Endothelial cell of umbilical vein (primary cell): Measurements from ENCODE around the gene EXOC1L. TPM values are rescaled to one million over a fixed set of nuclear protein-coding genes. Genes with fewer than 3 reads are reported as not detected.

Source experiments
- BruUV-seq: library from RNA; stranded (reverse); fragments of 400-500 nt; replicated peaks from 2 replicates; lab custom pipeline; 2021; lab: Mats Ljungman, UMichigan
- CTCF ChIA-PET: fragments of 300-600, 350-600 bp; sonication (Branson Sonifier 250); formaldehyde crosslinking; loops from one replicate; lab custom pipeline; 2021; ENCODE audit warnings: antibody characterized with exemption, inconsistent platforms; lab: Charles Lee
- POLR2A ChIA-PET: fragments of 300-600, 350-600 bp; sonication (Branson Sonifier 250); formaldehyde crosslinking; loops from one replicate; lab custom pipeline; 2021; ENCODE audit warnings: antibody characterized with exemption, inconsistent platforms; lab: Charles Lee
- DNase-seq: peaks from one replicate; pipeline ENCODE4 v3.0.0-alpha.2; 2011; ENCODE audit warnings: low read depth, low spot score
- FAIRE-seq: peaks from 2 replicates; lab custom pipeline; 2011; peaks lifted over from hg19 to GRCh38; lab: Jason Lieb, UNC
- H2AFZ ChIP-seq: 2 replicates; pipeline ENCODE4 v1.6.0; 2012; ENCODE audit warnings: low read depth, low read length, control low read depth, inconsistent platforms
- H3K27ac ChIP-seq: 2 replicates; pipeline ENCODE4 v1.5.1; 2011; ENCODE audit warnings: low read depth, mild to moderate bottlenecking, control low read depth, low read length, moderate library complexity; ENCODE audit not compliant: insufficient read depth
- H3K27me3 ChIP-seq, 2 experiments: 2 replicates each; pipeline versions ENCODE4 v1.6.0 to v1.6.1; 2011; ENCODE audit warnings: low read length in 2 of 2, mixed read lengths in 1 of 2; ENCODE audit not compliant: control insufficient read depth in 2 of 2, insufficient read depth in 2 of 2
- H3K36me3 ChIP-seq, 2 experiments: 2 replicates in 1 of 2; 3 replicates in 1 of 2; pipeline ENCODE4 v1.5.1; 2011; ENCODE audit warnings: low read length in 2 of 2, mild to moderate bottlenecking in 1 of 2, moderate library complexity in 1 of 2; ENCODE audit not compliant: control insufficient read depth in 2 of 2, insufficient read depth in 2 of 2; ENCODE audit errors: extremely low read depth in 1 of 2
- H3K4me1 ChIP-seq: 3 replicates; pipeline ENCODE4 v1.5.1; 2011; ENCODE audit warnings: mild to moderate bottlenecking, low read length; ENCODE audit not compliant: control insufficient read depth, insufficient read depth; ENCODE audit errors: extremely low read depth
- H3K4me2 ChIP-seq: 2 replicates; pipeline ENCODE4 v1.6.1; 2011; ENCODE audit warnings: low read length, control low read depth, mixed read lengths; ENCODE audit not compliant: insufficient read depth
- H3K4me3 ChIP-seq, 3 experiments: fragments of 200-600 bp in 1 of 3; sonication (generic), shearing (Covaris generic) in 1 of 3; replicated peaks in 1 of 3; 2 replicates each; pipeline ENCODE4 v1.5.1; 2011 to 2016; ENCODE audit warnings: control low read depth in 3 of 3, low read length in 3 of 3, mild to moderate bottlenecking in 2 of 3, inconsistent platforms in 1 of 3, low read depth in 1 of 3, moderate library complexity in 1 of 3; ENCODE audit not compliant: insufficient read depth in 1 of 3
- H3K79me2 ChIP-seq: 2 replicates; pipeline ENCODE4 v1.6.0; 2012; ENCODE audit warnings: low read length, inconsistent platforms; ENCODE audit not compliant: control insufficient read depth, insufficient read depth
- H3K9ac ChIP-seq: replicated peaks from 2 replicates; pipeline ENCODE3; 2011; ENCODE audit warnings: low read length, control low read depth; ENCODE audit not compliant: insufficient read depth; ENCODE audit errors: extremely low read depth
- H3K9me1 ChIP-seq: replicated peaks from 3 replicates; pipeline ENCODE4 v1.6.0; 2011; ENCODE audit warnings: mild to moderate bottlenecking, low read length; ENCODE audit not compliant: control insufficient read depth, insufficient read depth; ENCODE audit errors: extremely low read depth
- H3K9me3 ChIP-seq: replicated peaks from 2 replicates; pipeline ENCODE4 v1.5.1; 2012; ENCODE audit warnings: low read length, inconsistent platforms; ENCODE audit not compliant: control insufficient read depth, insufficient read depth
- H4K20me1 ChIP-seq: replicated peaks from 2 replicates; pipeline ENCODE3; 2011; ENCODE audit warnings: mild to moderate bottlenecking, low read length; ENCODE audit not compliant: control insufficient read depth, insufficient read depth; ENCODE audit errors: extremely low read depth
- EZH2 ChIP-seq: IDR thresholded peaks from 2 replicates; pipeline ENCODE4 v1.6.1; 2012; ENCODE audit warnings: borderline replicate concordance, low read depth, mild to moderate bottlenecking, moderate library complexity, low read length, inconsistent platforms; ENCODE audit not compliant: severe bottlenecking
- FOS ChIP-seq: IDR thresholded peaks from 2 replicates; pipeline ENCODE4 v1.6.1; 2011; ENCODE audit warnings: mild to moderate bottlenecking, low read length, moderate library complexity, borderline replicate concordance; ENCODE audit not compliant: insufficient read depth
- GATA2 ChIP-seq: IDR thresholded peaks from 2 replicates; pipeline ENCODE4 v1.7.0; 2011; ENCODE audit warnings: low read depth, mild to moderate bottlenecking, moderate library complexity, mixed read lengths, low read length; ENCODE audit not compliant: insufficient read length, insufficient read depth
- JUN ChIP-seq: IDR thresholded peaks from 2 replicates; pipeline ENCODE4 v1.6.1; 2011; ENCODE audit warnings: borderline replicate concordance, low read depth; ENCODE audit not compliant: insufficient read length, insufficient read depth
- MYC ChIP-seq: IDR thresholded peaks from one replicate; pipeline ENCODE4 v1.6.1; 2011; ENCODE audit warnings: mild to moderate bottlenecking, low read depth, low read length
- POLR2A ChIP-seq: IDR thresholded peaks from 2 replicates; pipeline ENCODE4 v1.6.1; 2012; ENCODE audit warnings: low read depth, mild to moderate bottlenecking, control low read depth, low read length
- POLR2AphosphoS5 ChIP-seq: IDR thresholded peaks from 2 replicates; pipeline ENCODE4 v1.6.1; 2012; ENCODE audit warnings: low read depth, mild to moderate bottlenecking, control low read depth, low read length, moderate library complexity; ENCODE audit not compliant: insufficient read depth
- dilution Hi-C: fragments of 300-500 bp; cut with MboI; formaldehyde crosslinking; loops from one replicate; pipeline ENCODE4 v1.15.0; 2019; ENCODE audit warnings: low sequenced_read_pairs; ENCODE audit not compliant: extremely low pct_ligation_motif_present
- intact Hi-C: fragments of 100-400 bp; cut with micrococcal nuclease; formaldehyde crosslinking; loops from one replicate; pipeline ENCODE4 v1.10.0; 2022
- polyA plus RNA-seq, 4 experiments: library from polyadenylated mRNA; depleted of rRNA in 3 of 4; stranded (reverse) in 3 of 4; unstranded in 1 of 4; fragments of >200 nt; gene quantifications; 2 replicates each; pipeline versions ENCODE4 v1.2.1 to v1.2.3, GENCODE V29; 2011 to 2012; ENCODE audit warnings: missing spikeins in 1 of 4
- total RNA-seq: library from RNA; stranded (reverse); gene quantifications from 2 replicates; pipeline ENCODE4 v1.2.3, GENCODE V29; 2021
- TF ChIP-seq, protein P1 (sequence below): IDR thresholded peaks from 2 replicates; pipeline ENCODE4 v1.6.1; 2011; ENCODE audit not compliant: insufficient read depth, insufficient read length
- TF ChIP-seq, protein P2 (sequence below), 2 donors: IDR thresholded peaks; 1 replicate in 1 of 2; 2 replicates in 1 of 2; pipeline ENCODE4 v1.5.1; 2011; ENCODE audit warnings: low read length in 2 of 2, mild to moderate bottlenecking in 2 of 2, moderate library complexity in 2 of 2, control low read depth in 1 of 2, inconsistent platforms in 1 of 2, low read depth in 1 of 2; ENCODE audit not compliant: insufficient read depth in 1 of 2; ENCODE audit errors: extremely low read depth in 1 of 2

EXOC1L gene
- total and polyA plus RNA-seq, 2 donors (not counting 3 experiments of a cell fraction or from before 2014, with no cell fraction given): not detected

DNA sequence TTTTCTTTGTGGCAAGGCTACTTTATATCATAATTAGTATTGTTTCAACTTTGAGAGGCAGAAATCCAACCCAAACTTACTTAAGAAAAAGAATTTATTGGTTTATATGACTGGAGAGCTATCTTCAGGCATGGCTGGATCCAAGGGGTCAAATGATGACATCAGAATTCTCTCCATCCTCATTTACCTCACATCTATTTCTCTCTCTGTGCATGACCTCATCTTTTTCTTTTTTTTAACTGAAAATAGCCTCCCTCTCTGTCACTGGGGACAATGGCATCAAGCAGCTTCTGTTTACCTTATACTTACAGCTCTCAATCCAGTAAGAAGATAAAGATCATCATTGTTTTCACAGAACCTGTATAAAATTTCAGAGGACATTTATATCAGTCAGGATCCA, 12.0 kb upstream of the EXOC1L start:
- CTCF ChIA-PET: interaction anchor here (1.4 kb wide), 1 partner anchor 11 kb away, joined by 4 read pairs; no protein-coding TSS in a partner anchor
- no peaks in the 10 kb centered on the region for H3K4me1 ChIP-seq
- POLR2A ChIA-PET: no interaction called here
- peaks cover 2 to 5% of the 10 kb centered on the region in 2 experiments for H3K27me3 ChIP-seq
- dilution Hi-C loops (no loop called here), intact Hi-C loops (no loop called here)
- H3K4me2 ChIP-seq: no peak overlapping the region
- no peaks in the 10 kb centered on the region for H3K79me2 ChIP-seq
- no peaks in the 10 kb centered on the region for H3K9me3 ChIP-seq
- no peak for DNase-seq
- H3K9me1 ChIP-seq: no peaks in the 10 kb centered on the region
- no peak overlapping the region for H2AFZ ChIP-seq
- no peak overlapping the region for H3K4me3 ChIP-seq
- H3K36me3 ChIP-seq: no peaks in the 10 kb centered on the region
- no TSS peak for BruUV-seq
- no peak for FAIRE-seq
- no peaks in the 10 kb centered on the region for H4K20me1 ChIP-seq
- no peak overlapping the region for H3K27ac ChIP-seq
- H3K9ac ChIP-seq: no peak overlapping the region
- TF ChIP-seq, protein P1, sequence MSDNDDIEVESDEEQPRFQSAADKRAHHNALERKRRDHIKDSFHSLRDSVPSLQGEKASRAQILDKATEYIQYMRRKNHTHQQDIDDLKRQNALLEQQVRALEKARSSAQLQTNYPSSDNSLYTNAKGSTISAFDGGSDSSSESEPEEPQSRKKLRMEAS: no peak
- TF ChIP-seq JUN (no peak), GATA2 (no peak), POLR2A (no peak), FOS (no peak), POLR2AphosphoS5 (no peak), EZH2 (no peak), MYC (no peak)
- TF ChIP-seq, protein P2, sequence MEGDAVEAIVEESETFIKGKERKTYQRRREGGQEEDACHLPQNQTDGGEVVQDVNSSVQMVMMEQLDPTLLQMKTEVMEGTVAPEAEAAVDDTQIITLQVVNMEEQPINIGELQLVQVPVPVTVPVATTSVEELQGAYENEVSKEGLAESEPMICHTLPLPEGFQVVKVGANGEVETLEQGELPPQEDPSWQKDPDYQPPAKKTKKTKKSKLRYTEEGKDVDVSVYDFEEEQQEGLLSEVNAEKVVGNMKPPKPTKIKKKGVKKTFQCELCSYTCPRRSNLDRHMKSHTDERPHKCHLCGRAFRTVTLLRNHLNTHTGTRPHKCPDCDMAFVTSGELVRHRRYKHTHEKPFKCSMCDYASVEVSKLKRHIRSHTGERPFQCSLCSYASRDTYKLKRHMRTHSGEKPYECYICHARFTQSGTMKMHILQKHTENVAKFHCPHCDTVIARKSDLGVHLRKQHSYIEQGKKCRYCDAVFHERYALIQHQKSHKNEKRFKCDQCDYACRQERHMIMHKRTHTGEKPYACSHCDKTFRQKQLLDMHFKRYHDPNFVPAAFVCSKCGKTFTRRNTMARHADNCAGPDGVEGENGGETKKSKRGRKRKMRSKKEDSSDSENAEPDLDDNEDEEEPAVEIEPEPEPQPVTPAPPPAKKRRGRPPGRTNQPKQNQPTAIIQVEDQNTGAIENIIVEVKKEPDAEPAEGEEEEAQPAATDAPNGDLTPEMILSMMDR (IDR thresholded peaks at IDR 0.05; ENCODE audit: extremely low read depth in 1 of 2, insufficient read depth in 1 of 2, low read depth in 1 of 2, low read length in 2 of 2): no peak
